Activated T-helper 1 cell treated with Interleukin-2 at 50 U/mL for 16 hours (primary cell): Measurements from ENCODE around the gene DNHD1.
A peak's percentile ranks its signal among the peaks of the same experiment; 100 is the strongest.

Source experiments
- DNase-seq: peaks from one replicate; pipeline ENCODE4 v3.0.0-alpha.2; 2020; ENCODE audit warnings: low read depth

DNHD1 gene

GRCh38 chr11:6497069-6497839 is at the start of gene DNHD1:
DNHD1 (plus strand) TSS chr11:6497280; CDS start chr11:6498216, 936 bp downstream.
- DNase-seq = no peak

- DNase-seq = no peak
Observed at GRCh38 chr11:6448574-6448973, 48.5 kb upstream of the DNHD1 start.

- no peak for DNase-seq
Observed at GRCh38 chr11:6452219-6452618, 44.9 kb upstream of the DNHD1 start.

- DNase-seq = no peak
Observed at GRCh38 chr11:6453152-6453551, 43.9 kb upstream of the DNHD1 start.

- no peak for DNase-seq
Observed at GRCh38 chr11:6455070-6455469, 42.0 kb upstream of the DNHD1 start.

- DNase-seq = no peak
Observed at GRCh38 chr11:6456361-6457073, 40.6 kb upstream of the DNHD1 start.

GRCh38 chr11:6457581-6458320 is 39.3 kb upstream of the DNHD1 start:
- no peak for DNase-seq

- no peak for DNase-seq
Observed at GRCh38 chr11:6458352-6459098, 38.6 kb upstream of the DNHD1 start.

GRCh38 chr11:6459099-6459450 is 38.0 kb upstream of the DNHD1 start:
- DNase-seq = no peak

GRCh38 chr11:6468712-6469495 is 28.2 kb upstream of the DNHD1 start:
- DNase-seq = no peak

GRCh38 chr11:6469599-6469998 is 27.5 kb upstream of the DNHD1 start:
- DNase-seq = no peak

- DNase-seq = no peak
Observed at GRCh38 chr11:6472934-6473333, 24.1 kb upstream of the DNHD1 start.

- DNase-seq = peak; percentile 67
Observed at GRCh38 chr11:6473451-6474412, 23.3 kb upstream of the DNHD1 start, which contains the start of gene TRIM3. TRIM3 (minus strand) TSS chr11:6473941; CDS start chr11:6465695, 8,246 bp downstream.

- DNase-seq = no peak
Observed at GRCh38 chr11:6474413-6474792, 22.7 kb upstream of the DNHD1 start.

- DNase-seq = no peak
Observed at GRCh38 chr11:6474806-6475500, 22.1 kb upstream of the DNHD1 start.

- DNase-seq = no peak
Observed at GRCh38 chr11:6475936-6476335, 21.1 kb upstream of the DNHD1 start.

GRCh38 chr11:6476571-6476970 is 20.5 kb upstream of the DNHD1 start:
- DNase-seq = no peak

- no peak for DNase-seq
Observed at GRCh38 chr11:6480299-6480914, 16.7 kb upstream of the DNHD1 start.
